Ovary (tissue), 9 donors: Measurements from ENCODE around the gene GDF2. TPM values are rescaled to one million over a fixed set of nuclear protein-coding genes. Genes with fewer than 3 reads are reported as not detected.

Experiments
- DNase-seq, 5 donors: peaks; one replicate each; pipeline ENCODE4 v3.0.0-alpha.2; 2019 to 2020
- H3K27ac ChIP-seq, 2 donors: fragments of 200-600 bp; one replicate each; pipeline versions ENCODE4 v1.5.1 to v1.8.0; 2019 to 2022
- H3K27me3 ChIP-seq: fragments of 200-600 bp; one replicate; pipeline ENCODE4 v1.8.0; 2022
- H3K36me3 ChIP-seq: fragments of 200-600 bp; sonication (generic); one replicate; pipeline ENCODE4 v1.5.1; 2019
- H3K4me1 ChIP-seq: one replicate; pipeline ENCODE4 v1.8.1; 2013; ENCODE audit warnings: mild to moderate bottlenecking, moderate library complexity; ENCODE audit not compliant: insufficient read depth
- H3K4me3 ChIP-seq: fragments of 200-600 bp; sonication (generic); one replicate; pipeline ENCODE4 v1.5.1; 2017
- H3K9me3 ChIP-seq, 2 donors: fragments of 200-600 bp in 1 of 2; sonication (generic) in 1 of 2; one replicate each; pipeline versions ENCODE4 v1.5.1 to v1.8.1; 2013 to 2019; ENCODE audit warnings: mild to moderate bottlenecking in 1 of 2, moderate library complexity in 1 of 2
- EP300 ChIP-seq: sonication (generic); formaldehyde crosslinking; IDR thresholded peaks from one replicate; pipeline ENCODE4 v1.6.1; 2017; ENCODE audit warnings: antibody characterized with exemption
- POLR2A ChIP-seq: fragments of 450-650 bp; IDR thresholded peaks from one replicate; pipeline ENCODE4 v1.6.1; 2017; ENCODE audit warnings: antibody characterized with exemption, mild to moderate bottlenecking, moderate library complexity
- WGBS, 3 donors: extraction: QIAGEN DNeasy Blood & Tissue Kit in 1 of 3; methylation state at CpG; one replicate each; pipeline versions ENCODE4 v1.1.5 to v1.1.7; 2013 to 2017; 5-methylcytosine and 5-hydroxymethylcytosine counted together
- intact Hi-C, 4 donors: fragments of 100-400 bp; cut with DNase I; formaldehyde crosslinking; loops; one replicate each; pipeline versions ENCODE4 v1.11.0 to v1.15.1; 2022 to 2023
- polyA plus RNA-seq, 2 donors: library from polyadenylated mRNA; stranded (reverse); fragments of 200-250 nt in 1 of 2; fragments of 350-450 nt in 1 of 2; fragmentation: Illumina TruSeq in 1 of 2; extraction: RNeasy Lipid Tissue Mini Kit (QIAGEN cat#74804) in 1 of 2; gene quantifications; one replicate each; pipeline ENCODE4 v1.2.3, GENCODE V29; 2013 to 2014
- total RNA-seq, 7 donors: library from RNA; depleted of rRNA in 2 of 7; stranded (reverse); fragments of >200 nt in 2 of 7; fragmentation: NEBNext Ultra II Directional in 3 of 7; extraction: Animal tissue kit (Norgen Biotek cat#: 25700) in 3 of 7; gene quantifications; one replicate each; pipeline versions ENCODE4 v1.1.0 to v1.2.4, GENCODE V29; 2016 to 2023
- TF ChIP-seq, protein P1 (sequence below), 3 donors: fragments of 450-650 bp in 2 of 3; fragments of 200-600 bp in 1 of 3; IDR thresholded peaks; one replicate each; pipeline versions ENCODE4 v1.5.1 to v1.8.0; 2016 to 2022; ENCODE audit warnings: antibody characterized with exemption in 3 of 3, mild to moderate bottlenecking in 1 of 3
- donor health status: DM: no; HTN: no; CAD: no; lungs with moderate emphysema.
- donor health status: DM: no; HTN: no; CAD: no.
- donor health status: Bipolar disorder and iron deficiency.
- donor health status: DM: yes; HTN: yes; CAD: no.
- donor health status: DM: no; HTN: no; CAD: no.
- donor health status: DM: yes; HTN: yes; CAD: no.

Gene GDF2
- total and polyA plus RNA-seq, 9 donors = not detected

- Histone ChIP-seq H3K4me1 (no peaks in the 10 kb centered on the region), H3K36me3 (no peaks in the 10 kb centered on the region), H3K9me3 (no peaks in the 10 kb centered on the region), H3K27ac (no peak overlapping the region), H3K27me3 (no peaks in the 10 kb centered on the region), H3K4me3 (no peak overlapping the region)
- TF ChIP-seq POLR2A (no peak), EP300 (no peak)
- TF ChIP-seq, protein P1, sequence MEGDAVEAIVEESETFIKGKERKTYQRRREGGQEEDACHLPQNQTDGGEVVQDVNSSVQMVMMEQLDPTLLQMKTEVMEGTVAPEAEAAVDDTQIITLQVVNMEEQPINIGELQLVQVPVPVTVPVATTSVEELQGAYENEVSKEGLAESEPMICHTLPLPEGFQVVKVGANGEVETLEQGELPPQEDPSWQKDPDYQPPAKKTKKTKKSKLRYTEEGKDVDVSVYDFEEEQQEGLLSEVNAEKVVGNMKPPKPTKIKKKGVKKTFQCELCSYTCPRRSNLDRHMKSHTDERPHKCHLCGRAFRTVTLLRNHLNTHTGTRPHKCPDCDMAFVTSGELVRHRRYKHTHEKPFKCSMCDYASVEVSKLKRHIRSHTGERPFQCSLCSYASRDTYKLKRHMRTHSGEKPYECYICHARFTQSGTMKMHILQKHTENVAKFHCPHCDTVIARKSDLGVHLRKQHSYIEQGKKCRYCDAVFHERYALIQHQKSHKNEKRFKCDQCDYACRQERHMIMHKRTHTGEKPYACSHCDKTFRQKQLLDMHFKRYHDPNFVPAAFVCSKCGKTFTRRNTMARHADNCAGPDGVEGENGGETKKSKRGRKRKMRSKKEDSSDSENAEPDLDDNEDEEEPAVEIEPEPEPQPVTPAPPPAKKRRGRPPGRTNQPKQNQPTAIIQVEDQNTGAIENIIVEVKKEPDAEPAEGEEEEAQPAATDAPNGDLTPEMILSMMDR (IDR thresholded peaks at IDR 0.05) = no peak
- intact Hi-C loops = no loop called here
- no peak for DNase-seq
- 72 to 74% (median 73%) methylated on average over 13 of the region's 13 CpGs for WGBS, 3 donors
These were observed 24.5 kb downstream of the GDF2 start for GRCh38 chr10:47346581-47347302.

DNA sequence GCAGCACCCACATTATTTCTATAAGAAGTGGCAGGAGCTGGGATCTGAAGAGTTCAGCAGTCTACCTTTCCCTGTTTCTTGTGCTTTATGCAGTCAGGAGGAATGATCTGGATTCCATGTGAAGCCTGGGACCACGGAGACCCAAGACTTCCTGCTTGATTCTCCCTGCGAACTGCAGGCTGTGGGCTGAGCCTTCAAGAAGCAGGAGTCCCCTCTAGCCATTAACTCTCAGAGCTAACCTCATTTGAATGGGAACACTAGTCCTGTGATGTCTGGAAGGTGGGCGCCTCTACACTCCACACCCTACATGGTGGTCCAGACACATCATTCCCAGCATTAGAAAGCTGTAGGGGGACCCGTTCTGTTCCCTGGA, 25.0 kb downstream of the GDF2 start:
- WGBS, 3 donors = 71 to 74% (median 73%) methylated on average over 4 of the region's 4 CpGs
- H3K9me3 ChIP-seq = no peaks in the 10 kb centered on the region
- H3K27ac ChIP-seq = no peak overlapping the region
- H3K4me1 ChIP-seq = no peaks in the 10 kb centered on the region
- H3K36me3 ChIP-seq = no peaks in the 10 kb centered on the region
- TF ChIP-seq EP300 (no peak), POLR2A (no peak)
- TF ChIP-seq, protein P1 (IDR thresholded peaks at IDR 0.05) = no peak
- no peaks in the 10 kb centered on the region for H3K27me3 ChIP-seq
- intact Hi-C loops = no loop called here
- H3K4me3 ChIP-seq = no peak overlapping the region
- no peak for DNase-seq

- intact Hi-C loops = no loop called here
- 72 to 78% (median 75%) methylated on average over 5 of the region's 5 CpGs for WGBS, 3 donors
- DNase-seq = no peak
- Histone ChIP-seq H3K9me3 (no peaks in the 10 kb centered on the region), H3K27ac (no peak within 1 kb of the TSS), H3K4me1 (no peaks in the 10 kb centered on the region), H3K4me3 (no peak within 1 kb of the TSS), H3K27me3 (no peaks in the 10 kb centered on the region), H3K36me3 (no peaks in the 10 kb centered on the region)
- TF ChIP-seq, protein P1 (IDR thresholded peaks at IDR 0.05) = no peak
- no peak for TF ChIP-seq POLR2A
- no peak for TF ChIP-seq EP300
These were observed 25.9 kb downstream of the GDF2 start, which contains the start of gene RBP3 for GRCh38 chr10:47348138-47348651. Gene RBP3 (plus strand): TSS chr10:47348363. CDS start chr10:47348485, 122 bp downstream.

GRCh38 chr10:47348661-47349470, 26.6 kb downstream of the GDF2 start:
- TF ChIP-seq, protein P1 (IDR thresholded peaks at IDR 0.05) = no peak
- TF ChIP-seq EP300 (no peak), POLR2A (no peak)
- Histone ChIP-seq H3K27ac (no peak overlapping the region), H3K4me1 (no peaks in the 10 kb centered on the region), H3K27me3 (no peaks in the 10 kb centered on the region), H3K36me3 (no peaks in the 10 kb centered on the region), H3K9me3 (no peaks in the 10 kb centered on the region), H3K4me3 (no peak overlapping the region)
- no peak for DNase-seq
- WGBS, 3 donors = 91 to 97% (median 93%) methylated on average over 32 to 36 of the region's 36 CpGs
- intact Hi-C loops = no loop called here
